Activated CD8-positive, alpha-beta memory T cell treated with anti-CD3 and anti-CD28 coated beads, Interleukin-2, amount 10 ng/mL, durations not matched to agents 7 days and 5 days (primary cell): Measurements from ENCODE around the gene MYO3A. TPM values are rescaled to one million over a fixed set of nuclear protein-coding genes. Genes with fewer than 3 reads are reported as not detected.
"Not testable (repeated sequence)": the region's sequence is repeated elsewhere in the genome, so short reads cannot be mapped to it uniquely, and the experiment has no call there.

ENCODE experiments used
- ATAC-seq: fragments of 150-1000 bp; cut with Tn5 transposase; one replicate; pipeline ENCODE4 v1.10.0; 2021; ENCODE audit warnings: moderate library complexity
- CTCF ChIA-PET: fragments of 350-600 bp; sonication (Branson Sonifier 250); formaldehyde crosslinking; loops from one replicate; lab custom pipeline; 2021; ENCODE audit warnings: antibody characterized with exemption; lab: Charles Lee
- DNase-seq: peaks from one replicate; pipeline ENCODE4 v3.0.0-alpha.2; 2020
- H3K27ac Mint-ChIP-seq: one replicate; pipeline ENCODE4 v1.8.0; 2021; ENCODE audit warnings: mild to moderate bottlenecking, mixed read lengths
- H3K27me3 Mint-ChIP-seq: one replicate; pipeline ENCODE4 v1.8.0; 2021; ENCODE audit warnings: mixed read lengths
- H3K36me3 Mint-ChIP-seq: one replicate; pipeline ENCODE4 v1.8.0; 2021; ENCODE audit warnings: mild to moderate bottlenecking, mixed read lengths
- H3K4me1 Mint-ChIP-seq: one replicate; pipeline ENCODE4 v1.8.0; 2021; ENCODE audit warnings: mixed read lengths
- H3K4me3 Mint-ChIP-seq: one replicate; pipeline ENCODE4 v1.8.0; 2021; ENCODE audit warnings: mild to moderate bottlenecking, moderate library complexity, mixed read lengths
- H3K9me3 Mint-ChIP-seq: one replicate; pipeline ENCODE4 v1.8.0; 2022; ENCODE audit warnings: low read depth, mixed read lengths
- total RNA-seq, 2 experiments: library from RNA; stranded (reverse); gene quantifications; one replicate each; pipeline ENCODE4 v1.2.3, GENCODE V29; 2021

The MYO3A gene
- total RNA-seq, 2 experiments from 2014 or later: 0.73 TPM; not detected in 1

- H3K27ac Mint-ChIP-seq: no peak overlapping the region
- no peak for DNase-seq
- CTCF ChIA-PET: no interaction called here
Observed at GRCh38 chr10:26000971-26001370, 66.9 kb downstream of the MYO3A start.

GRCh38 chr10:26002466-26002865 lies 68.4 kb downstream of the MYO3A start:
- H3K9me3 Mint-ChIP-seq, H3K36me3 Mint-ChIP-seq, DNase-seq, H3K27me3 Mint-ChIP-seq, H3K4me3 Mint-ChIP-seq, CTCF ChIA-PET, H3K27ac Mint-ChIP-seq, H3K4me1 Mint-ChIP-seq, ATAC-seq: not testable (repeated sequence)

More at GRCh38 chr10:26000971-26001370, 66.9 kb downstream of the MYO3A start:
- ATAC-seq: no peak
- Mint-ChIP-seq H3K9me3 (no peaks in the 10 kb centered on the region), H3K36me3 (no peaks in the 10 kb centered on the region), H3K4me3 (no peak overlapping the region), H3K4me1 (peaks cover 5% of the 10 kb centered on the region), H3K27me3 (peaks cover 3% of the 10 kb centered on the region)

- CTCF ChIA-PET: no interaction called here
- H3K4me1 Mint-ChIP-seq: no peaks in the 10 kb centered on the region
Observed at GRCh38 chr10:26015092-26015491, 81.1 kb downstream of the MYO3A start.

GRCh38 chr10:26022831-26023230 lies 88.8 kb downstream of the MYO3A start:
- Mint-ChIP-seq H3K27ac (no peak overlapping the region), H3K36me3 (no peaks in the 10 kb centered on the region), H3K27me3 (no peaks in the 10 kb centered on the region), H3K4me3 (no peak overlapping the region), H3K4me1 (no peaks in the 10 kb centered on the region), H3K9me3 (no peaks in the 10 kb centered on the region)
- CTCF ChIA-PET: no interaction called here
- DNase-seq (no peak), ATAC-seq (no peak)

More at GRCh38 chr10:26015092-26015491, 81.1 kb downstream of the MYO3A start:
- no peak for DNase-seq
- no peaks in the 10 kb centered on the region for H3K27me3 Mint-ChIP-seq
- no peak for ATAC-seq
- no peaks in the 10 kb centered on the region for H3K9me3 Mint-ChIP-seq
- no peaks in the 10 kb centered on the region for H3K36me3 Mint-ChIP-seq
- no peak overlapping the region for H3K27ac Mint-ChIP-seq
- no peak overlapping the region for H3K4me3 Mint-ChIP-seq

GRCh38 chr10:26024303-26024702 lies 90.3 kb downstream of the MYO3A start:
- H3K9me3 Mint-ChIP-seq: no peaks in the 10 kb centered on the region
- H3K4me1 Mint-ChIP-seq: no peaks in the 10 kb centered on the region
- H3K36me3 Mint-ChIP-seq: no peaks in the 10 kb centered on the region
- no peak for ATAC-seq
- CTCF ChIA-PET: no interaction called here
- no peaks in the 10 kb centered on the region for H3K27me3 Mint-ChIP-seq
- H3K27ac Mint-ChIP-seq: no peak overlapping the region
- no peak overlapping the region for H3K4me3 Mint-ChIP-seq
- no peak for DNase-seq

GRCh38 chr10:26025523-26025922 lies 91.5 kb downstream of the MYO3A start:
- DNase-seq (no peak), ATAC-seq (no peak)
- no peaks in the 10 kb centered on the region for H3K36me3 Mint-ChIP-seq
- no peaks in the 10 kb centered on the region for H3K9me3 Mint-ChIP-seq
- no peaks in the 10 kb centered on the region for H3K27me3 Mint-ChIP-seq
- H3K27ac Mint-ChIP-seq: no peak overlapping the region
- CTCF ChIA-PET: no interaction called here
- H3K4me1 Mint-ChIP-seq: no peaks in the 10 kb centered on the region
- H3K4me3 Mint-ChIP-seq: no peak overlapping the region

GRCh38 chr10:26029858-26030257 lies 95.8 kb downstream of the MYO3A start:
- ATAC-seq: no peak
- no peak for DNase-seq

GRCh38 chr10:26031300-26031699 lies 97.3 kb downstream of the MYO3A start:
- CTCF ChIA-PET: interaction anchor here (0.9 kb wide), 1 partner anchor 31 kb away, joined by 3 read pairs; no protein-coding TSS in a partner anchor
- Mint-ChIP-seq H3K4me3 (no peak overlapping the region), H3K36me3 (no peaks in the 10 kb centered on the region), H3K27ac (no peak overlapping the region), H3K27me3 (no peaks in the 10 kb centered on the region), H3K4me1 (no peaks in the 10 kb centered on the region), H3K9me3 (no peaks in the 10 kb centered on the region)
- no peak for ATAC-seq
- no peak for DNase-seq

More at GRCh38 chr10:26029858-26030257, 95.8 kb downstream of the MYO3A start:
- CTCF ChIA-PET: no interaction called here
- Mint-ChIP-seq H3K27ac (no peak overlapping the region), H3K4me1 (no peaks in the 10 kb centered on the region), H3K36me3 (no peaks in the 10 kb centered on the region), H3K27me3 (no peaks in the 10 kb centered on the region), H3K4me3 (no peak overlapping the region), H3K9me3 (no peaks in the 10 kb centered on the region)

GRCh38 chr10:26043469-26043868 lies 109.4 kb downstream of the MYO3A start:
- CTCF ChIA-PET: no interaction called here
- ATAC-seq (no peak), DNase-seq (no peak)
- Mint-ChIP-seq H3K36me3 (no peaks in the 10 kb centered on the region), H3K27me3 (no peaks in the 10 kb centered on the region), H3K27ac (no peak overlapping the region), H3K4me1 (no peaks in the 10 kb centered on the region), H3K9me3 (peaks cover 4% of the 10 kb centered on the region), H3K4me3 (no peak overlapping the region)

- H3K27ac Mint-ChIP-seq: no peak overlapping the region
- no peaks in the 10 kb centered on the region for H3K36me3 Mint-ChIP-seq
- H3K9me3 Mint-ChIP-seq: peaks cover 4% of the 10 kb centered on the region
- CTCF ChIA-PET: no interaction called here
- no peak for DNase-seq
- no peak overlapping the region for H3K4me3 Mint-ChIP-seq
- no peak for ATAC-seq
- H3K4me1 Mint-ChIP-seq: no peaks in the 10 kb centered on the region
- no peaks in the 10 kb centered on the region for H3K27me3 Mint-ChIP-seq
Observed at GRCh38 chr10:26044141-26044749, 110.2 kb downstream of the MYO3A start.

GRCh38 chr10:26046073-26046700 lies 112.2 kb downstream of the MYO3A start:
- Mint-ChIP-seq H3K27me3 (no peaks in the 10 kb centered on the region), H3K9me3 (no peaks in the 10 kb centered on the region), H3K36me3 (no peaks in the 10 kb centered on the region), H3K27ac (no peak overlapping the region), H3K4me3 (no peak overlapping the region), H3K4me1 (no peaks in the 10 kb centered on the region)
- ATAC-seq (no peak), DNase-seq (no peak)
- CTCF ChIA-PET: no interaction called here

- no peak for DNase-seq
- no peaks in the 10 kb centered on the region for H3K27me3 Mint-ChIP-seq
- no peaks in the 10 kb centered on the region for H3K9me3 Mint-ChIP-seq
- H3K4me3 Mint-ChIP-seq: no peak overlapping the region
- CTCF ChIA-PET: no interaction called here
- H3K4me1 Mint-ChIP-seq: no peaks in the 10 kb centered on the region
- no peak overlapping the region for H3K27ac Mint-ChIP-seq
- ATAC-seq: no peak
- no peaks in the 10 kb centered on the region for H3K36me3 Mint-ChIP-seq
Observed at GRCh38 chr10:26048756-26049155, 114.7 kb downstream of the MYO3A start.

GRCh38 chr10:26052326-26052725 lies 118.3 kb downstream of the MYO3A start:
- ATAC-seq (no peak), DNase-seq (no peak)
- Mint-ChIP-seq H3K4me3 (no peak overlapping the region), H3K27ac (no peak overlapping the region), H3K4me1 (no peaks in the 10 kb centered on the region), H3K9me3 (no peaks in the 10 kb centered on the region), H3K36me3 (no peaks in the 10 kb centered on the region), H3K27me3 (no peaks in the 10 kb centered on the region)
- CTCF ChIA-PET: no interaction called here

GRCh38 chr10:26057466-26057865 lies 123.4 kb downstream of the MYO3A start:
- Mint-ChIP-seq H3K9me3 (no peaks in the 10 kb centered on the region), H3K27ac (no peak overlapping the region), H3K36me3 (no peaks in the 10 kb centered on the region), H3K4me1 (no peaks in the 10 kb centered on the region), H3K27me3 (no peaks in the 10 kb centered on the region), H3K4me3 (no peak overlapping the region)
- CTCF ChIA-PET: no interaction called here
- ATAC-seq (no peak), DNase-seq (no peak)
